ENCODE data around the gene ACTG1. TPM values are rescaled to one million over a fixed set of nuclear protein-coding genes. Genes with fewer than 3 reads are reported as not detected.

The ACTG1 gene
- total and polyA plus RNA-seq, 9 donors: 810 to 1,698 (median 1,452) TPM

DNA sequence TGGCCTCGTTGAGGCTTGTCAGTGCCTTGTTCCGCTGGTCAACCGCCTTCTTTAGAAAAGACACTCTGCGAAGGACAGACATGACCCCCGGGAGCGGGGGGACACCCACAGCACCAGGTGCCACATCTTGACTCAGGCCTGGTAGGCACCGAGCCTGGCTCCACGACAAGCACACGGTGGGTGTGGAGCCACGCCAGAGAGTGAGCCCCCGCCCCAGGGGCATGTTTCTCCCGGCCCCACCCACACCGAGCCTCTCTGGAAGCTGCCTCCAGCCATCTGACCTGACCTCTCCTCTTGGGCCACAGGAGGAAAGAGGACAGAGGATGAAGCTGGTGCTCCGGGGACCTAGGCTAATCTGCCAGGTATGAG, 35.0 kb upstream of the ACTG1 start:
- Histone ChIP-seq H3K27ac (ENCODE audit: low read length) (no peak overlapping the region), H3K27me3 (ENCODE audit: control insufficient read depth, insufficient read depth, low read length) (no peaks in the 10 kb centered on the region), H3K4me3 (ENCODE audit: low read length) (no peak overlapping the region), H3K36me3 (ENCODE audit: control insufficient read depth, insufficient read depth, low read length) (peaks cover 80% of the 10 kb centered on the region), H3K4me1 (ENCODE audit: control insufficient read depth, insufficient read depth, low read length) (peaks cover 13% of the 10 kb centered on the region), H3K9me3 (replicated peaks; ENCODE audit: control insufficient read depth, low read depth, low read length) (no peaks in the 10 kb centered on the region)
- DNase-seq: no peak
- 93% methylated on average over 10 of the region's 14 CpGs for WGBS (ENCODE audit: insufficient coverage)

DNA sequence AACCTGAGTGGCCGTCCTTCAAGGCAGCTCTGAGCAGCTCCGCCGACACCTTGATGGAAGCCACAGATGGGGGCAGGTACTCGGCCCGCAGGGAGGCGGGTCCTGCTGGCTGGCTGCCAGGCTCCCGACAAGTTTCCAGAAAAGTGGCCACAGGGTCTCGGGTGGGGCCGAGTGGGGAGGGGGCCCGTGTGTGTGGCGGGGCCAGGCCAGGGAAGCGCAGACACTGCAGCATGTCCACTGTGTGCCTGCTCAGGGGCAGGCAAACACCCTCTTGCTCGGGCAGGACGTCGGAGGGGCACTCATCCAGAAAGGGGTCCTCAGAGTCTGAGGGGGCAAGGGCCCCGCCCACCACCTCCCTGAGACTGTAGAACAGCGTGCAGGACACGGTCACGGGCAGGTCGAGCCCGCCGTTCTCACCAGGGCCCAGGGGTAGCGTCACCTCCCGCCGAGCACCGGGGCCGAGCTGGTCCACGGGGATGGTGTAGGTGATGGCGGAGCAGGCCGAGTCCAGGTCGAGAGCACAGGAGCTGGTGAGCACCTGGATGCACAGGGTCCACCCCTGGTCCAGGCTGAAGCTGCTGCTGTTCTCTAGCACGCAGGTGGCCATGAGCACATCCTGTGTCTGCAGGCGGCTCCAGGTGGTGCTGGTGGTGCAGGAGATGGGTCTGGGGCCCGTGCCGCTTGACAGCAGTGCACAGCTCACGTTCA, 34.5 kb upstream of the ACTG1 start:
- Histone ChIP-seq H3K27me3 (ENCODE audit: control insufficient read depth, insufficient read depth, low read length) (no peaks in the 10 kb centered on the region), H3K9me3 (replicated peaks; ENCODE audit: control insufficient read depth, low read depth, low read length) (no peaks in the 10 kb centered on the region), H3K36me3 (ENCODE audit: control insufficient read depth, insufficient read depth, low read length) (peaks cover 84% of the 10 kb centered on the region), H3K4me1 (ENCODE audit: control insufficient read depth, insufficient read depth, low read length) (peaks cover 13% of the 10 kb centered on the region), H3K4me3 (ENCODE audit: low read length) (no peak overlapping the region), H3K27ac (ENCODE audit: low read length) (no peak overlapping the region)
- no peak for DNase-seq
- WGBS (ENCODE audit: insufficient coverage): 81% methylated on average over 36 of the region's 36 CpGs

DNA sequence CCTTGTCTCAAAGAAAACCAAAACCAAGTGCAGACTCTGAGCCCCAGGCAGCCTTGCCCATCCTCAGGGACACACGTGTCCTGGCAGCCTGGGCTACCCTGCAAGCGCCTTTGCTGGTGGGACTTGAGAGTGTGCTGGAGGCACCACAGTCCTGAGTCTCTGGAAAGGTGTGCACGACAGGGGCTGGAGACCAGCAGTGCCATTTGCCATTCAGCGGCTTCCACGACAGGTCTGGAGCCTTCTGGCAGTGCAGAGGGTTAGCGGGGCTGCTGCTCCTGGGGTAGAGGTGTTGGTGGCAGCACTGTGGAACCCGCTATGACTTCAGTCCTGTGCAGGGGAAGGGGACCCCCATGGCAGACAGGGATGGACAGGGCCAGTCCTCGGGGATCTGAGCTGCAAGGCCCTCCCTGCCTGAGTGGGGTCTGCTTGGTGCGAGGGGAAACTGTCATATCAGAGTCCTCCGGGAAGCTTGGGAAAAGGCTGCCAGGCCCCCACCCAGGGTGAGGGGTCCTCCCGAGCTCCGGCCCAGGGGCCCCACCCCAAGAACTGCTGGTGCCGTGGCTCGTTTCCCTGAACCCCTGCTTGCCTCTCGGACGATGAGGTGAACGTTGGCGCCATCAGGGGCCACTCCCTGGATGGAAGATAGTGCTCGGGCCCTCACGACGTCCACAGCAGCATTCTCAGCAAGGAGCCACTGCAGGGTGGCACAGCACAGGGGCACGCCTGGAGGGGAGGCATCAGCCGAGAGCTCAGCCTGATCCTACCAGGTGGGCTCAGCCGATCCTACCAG, 32.8 kb upstream of the ACTG1 start:
- Histone ChIP-seq H3K4me3 (ENCODE audit: low read length) (no peak overlapping the region), H3K27me3 (ENCODE audit: control insufficient read depth, insufficient read depth, low read length) (no peaks in the 10 kb centered on the region), H3K27ac (ENCODE audit: low read length) (no peak overlapping the region), H3K36me3 (ENCODE audit: control insufficient read depth, insufficient read depth, low read length) (peaks cover 94% of the 10 kb centered on the region), H3K9me3 (replicated peaks; ENCODE audit: control insufficient read depth, low read depth, low read length) (no peaks in the 10 kb centered on the region), H3K4me1 (ENCODE audit: control insufficient read depth, insufficient read depth, low read length) (no peaks in the 10 kb centered on the region)
- DNase-seq: no peak
- WGBS (ENCODE audit: insufficient coverage): 83% methylated on average over 23 of the region's 24 CpGs

GRCh38 chr17:81544281-81544974, 31.8 kb upstream of the ACTG1 start:
- DNase-seq: no peak
- Histone ChIP-seq H3K4me1 (ENCODE audit: control insufficient read depth, insufficient read depth, low read length) (no peaks in the 10 kb centered on the region), H3K27me3 (ENCODE audit: control insufficient read depth, insufficient read depth, low read length) (no peaks in the 10 kb centered on the region), H3K36me3 (ENCODE audit: control insufficient read depth, insufficient read depth, low read length) (peaks cover 93% of the 10 kb centered on the region), H3K4me3 (ENCODE audit: low read length) (no peak overlapping the region), H3K27ac (ENCODE audit: low read length) (no peak overlapping the region), H3K9me3 (replicated peaks; ENCODE audit: control insufficient read depth, low read depth, low read length) (no peaks in the 10 kb centered on the region)
- 86% methylated on average over 10 of the region's 16 CpGs for WGBS (ENCODE audit: insufficient coverage)

DNA sequence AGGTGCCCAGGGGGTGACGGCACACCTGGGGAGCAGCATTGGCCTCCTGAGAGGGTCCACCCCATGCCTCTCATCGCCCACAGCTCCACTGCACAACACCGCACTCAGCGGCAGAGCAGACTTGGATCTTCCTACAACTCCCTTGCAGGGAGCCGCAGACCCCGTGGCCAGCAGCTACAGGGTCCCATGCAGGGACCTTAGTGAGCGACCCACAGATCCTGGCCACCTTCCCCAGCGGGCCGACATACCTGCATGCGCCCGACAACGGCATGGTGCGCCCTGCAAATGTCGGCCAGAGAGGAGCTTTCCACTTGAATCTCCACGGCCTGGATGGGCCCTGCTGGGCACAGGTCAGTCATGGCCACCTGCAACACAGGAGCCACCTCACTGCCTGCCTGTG, 31.2 kb upstream of the ACTG1 start:
- WGBS (ENCODE audit: insufficient coverage): 98% methylated on average over 13 of the region's 15 CpGs
- Histone ChIP-seq H3K4me3 (ENCODE audit: low read length) (no peak overlapping the region), H3K27me3 (ENCODE audit: control insufficient read depth, insufficient read depth, low read length) (no peaks in the 10 kb centered on the region), H3K9me3 (replicated peaks; ENCODE audit: control insufficient read depth, low read depth, low read length) (no peaks in the 10 kb centered on the region), H3K27ac (ENCODE audit: low read length) (no peak overlapping the region), H3K36me3 (ENCODE audit: control insufficient read depth, insufficient read depth, low read length) (peaks cover 94% of the 10 kb centered on the region), H3K4me1 (ENCODE audit: control insufficient read depth, insufficient read depth, low read length) (peaks cover 2% of the 10 kb centered on the region)
- DNase-seq: no peak

DNA sequence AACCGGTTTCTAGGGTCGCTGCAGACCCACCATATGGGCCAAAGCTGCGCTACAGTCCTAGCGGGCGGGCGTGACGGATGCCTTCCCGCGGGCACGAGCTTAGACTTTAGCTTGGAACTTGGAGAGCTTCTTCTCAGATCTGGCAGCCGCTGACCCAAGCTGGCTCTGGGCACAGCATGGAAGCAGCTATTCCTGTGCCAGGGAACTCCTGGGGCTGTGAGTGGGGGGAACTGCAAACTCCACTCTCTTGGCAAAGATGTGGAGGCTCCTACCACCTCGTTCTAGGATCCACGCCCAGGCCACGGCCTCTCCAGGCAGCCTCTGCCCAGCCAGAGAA, 30.7 kb upstream of the ACTG1 start:
- no peak overlapping the region for H3K27ac ChIP-seq (ENCODE audit: low read length)
- H3K9me3 ChIP-seq (replicated peaks; ENCODE audit: control insufficient read depth, low read depth, low read length): no peaks in the 10 kb centered on the region
- WGBS (ENCODE audit: insufficient coverage): 91% methylated on average over 11 of the region's 14 CpGs
- peaks cover 7% of the 10 kb centered on the region for H3K4me1 ChIP-seq (ENCODE audit: control insufficient read depth, insufficient read depth, low read length)
- peaks cover 91% of the 10 kb centered on the region for H3K36me3 ChIP-seq (ENCODE audit: control insufficient read depth, insufficient read depth, low read length)
- H3K27me3 ChIP-seq (ENCODE audit: control insufficient read depth, insufficient read depth, low read length): no peaks in the 10 kb centered on the region
- DNase-seq: no peak
- H3K4me3 ChIP-seq (ENCODE audit: low read length): no peak overlapping the region

DNA sequence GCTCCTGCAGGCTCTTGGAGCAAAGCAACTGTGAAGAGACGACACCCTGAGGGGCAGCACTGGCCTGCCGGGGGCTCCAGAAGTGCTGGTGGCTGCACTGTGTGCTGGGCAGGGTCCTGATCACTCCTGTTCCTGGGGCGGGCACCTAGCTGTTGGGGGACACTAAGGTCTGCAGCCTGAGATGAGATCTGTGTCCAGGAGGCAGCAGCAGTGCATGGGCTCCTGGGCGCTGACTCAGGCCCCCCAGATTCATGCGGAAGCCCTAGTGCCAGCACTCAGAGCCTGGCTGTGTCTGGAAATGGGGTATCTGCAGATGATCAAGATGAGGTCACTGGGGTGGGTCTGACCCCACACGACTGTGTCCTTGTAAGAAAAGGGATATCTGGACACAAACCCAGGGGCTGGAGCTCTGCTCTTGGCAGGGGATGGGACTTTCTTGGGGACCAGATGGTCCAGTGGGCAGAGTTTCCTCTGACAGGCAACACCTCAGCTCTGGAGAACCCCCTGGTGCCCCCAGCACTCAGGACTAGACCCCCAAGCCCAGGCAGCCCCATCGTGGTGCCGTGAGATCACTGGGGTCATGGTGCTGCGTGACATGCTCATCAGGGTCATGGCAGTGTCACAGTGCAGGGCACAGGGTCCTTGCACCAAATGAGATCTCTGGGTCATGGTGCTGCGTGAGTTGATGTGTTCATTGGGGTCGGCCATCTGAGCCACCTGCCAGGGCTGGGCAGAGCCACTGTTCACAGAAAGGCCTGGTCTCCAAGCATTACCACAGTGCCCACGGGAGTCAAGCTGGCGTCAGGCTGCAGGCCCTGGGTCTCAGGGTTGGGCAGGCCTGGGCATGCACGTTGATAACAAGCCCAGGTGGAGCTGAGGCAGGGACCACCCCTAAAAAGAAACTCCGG, 30.1 kb upstream of the ACTG1 start:
- no peak overlapping the region for H3K27ac ChIP-seq (ENCODE audit: low read length)
- H3K4me1 ChIP-seq (ENCODE audit: control insufficient read depth, insufficient read depth, low read length): peaks cover 13% of the 10 kb centered on the region
- H3K4me3 ChIP-seq (ENCODE audit: low read length): no peak overlapping the region
- no peak for DNase-seq
- H3K9me3 ChIP-seq (replicated peaks; ENCODE audit: control insufficient read depth, low read depth, low read length): no peaks in the 10 kb centered on the region
- peaks cover 3% of the 10 kb centered on the region for H3K27me3 ChIP-seq (ENCODE audit: control insufficient read depth, insufficient read depth, low read length)
- 88% methylated on average over 14 of the region's 15 CpGs for WGBS (ENCODE audit: insufficient coverage)
- H3K36me3 ChIP-seq (ENCODE audit: control insufficient read depth, insufficient read depth, low read length): peaks cover 85% of the 10 kb centered on the region

GRCh38 chr17:81541123-81541522, 28.5 kb upstream of the ACTG1 start:
- 95% methylated on average over 16 of the region's 17 CpGs for WGBS (ENCODE audit: insufficient coverage)

DNA sequence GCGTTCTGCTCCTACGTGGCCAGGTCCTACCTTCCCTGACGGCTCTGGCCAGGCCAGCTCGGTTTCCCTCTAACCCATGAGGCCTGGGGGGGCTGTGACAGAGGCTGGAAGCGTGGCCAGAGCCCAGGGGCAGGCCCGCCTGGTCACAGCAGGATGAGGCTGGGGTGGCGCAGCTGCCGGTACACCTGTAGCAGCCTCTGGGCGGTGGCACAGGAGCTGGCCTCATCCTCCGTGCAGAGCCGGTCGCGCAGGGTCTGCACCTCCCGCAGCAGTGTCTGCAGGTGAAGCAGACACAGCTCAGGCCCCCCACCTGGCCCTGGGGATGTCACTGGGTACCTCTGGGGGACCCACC, 28.1 kb upstream of the ACTG1 start:
- Histone ChIP-seq H3K36me3 (ENCODE audit: control insufficient read depth, insufficient read depth, low read length) (peaks cover 64% of the 10 kb centered on the region), H3K4me3 (ENCODE audit: low read length) (no peak overlapping the region), H3K27ac (ENCODE audit: low read length) (no peak overlapping the region), H3K27me3 (ENCODE audit: control insufficient read depth, insufficient read depth, low read length) (peaks cover 23% of the 10 kb centered on the region), H3K4me1 (ENCODE audit: control insufficient read depth, insufficient read depth, low read length) (peaks cover 26% of the 10 kb centered on the region), H3K9me3 (replicated peaks; ENCODE audit: control insufficient read depth, low read depth, low read length) (no peaks in the 10 kb centered on the region)
- WGBS (ENCODE audit: insufficient coverage): 86% methylated on average over 14 of the region's 14 CpGs
- no peak for DNase-seq

More at GRCh38 chr17:81541123-81541522, 28.5 kb upstream of the ACTG1 start:
- H3K36me3 ChIP-seq (ENCODE audit: control insufficient read depth, insufficient read depth, low read length): peaks cover 69% of the 10 kb centered on the region
- H3K9me3 ChIP-seq (replicated peaks; ENCODE audit: control insufficient read depth, low read depth, low read length): no peaks in the 10 kb centered on the region
- H3K4me3 ChIP-seq (ENCODE audit: low read length): no peak overlapping the region
- H3K27ac ChIP-seq (ENCODE audit: low read length): no peak overlapping the region
- H3K4me1 ChIP-seq (ENCODE audit: control insufficient read depth, insufficient read depth, low read length): peaks cover 26% of the 10 kb centered on the region
- DNase-seq: no peak
- H3K27me3 ChIP-seq (ENCODE audit: control insufficient read depth, insufficient read depth, low read length): peaks cover 19% of the 10 kb centered on the region

Measured in muscle of leg (tissue), 11 donors.